ENCODE data around the gene GJC1. TPM values are rescaled to one million over a fixed set of nuclear protein-coding genes. Genes with fewer than 3 reads are reported as not detected.
"Not testable (repeated sequence)": the region's sequence is repeated elsewhere in the genome, so short reads cannot be mapped to it uniquely, and the experiment has no call there.

Gene GJC1
- total RNA-seq, 8 experiments from 2014 or later: 1.4 to 43.0 (median 9.0) TPM

- ATAC-seq (replicated peaks in 6 of 8): no peak
- no peak overlapping the region for H3K27ac ChIP-seq
- whole genome bisulfite sequencing, 10 experiments: 20 to 100% (median 90%) methylated on average over 1 to 3 of the region's 3 CpGs; no CpG with 5 or more reads in 2 of the 10 experiments
- in situ Hi-C loops (cut with MboI; ENCODE audit: low pct_unique_long_range_greater_than_20kb in 2 of 9, low sequenced_read_pairs in 9 of 9, unreplicated experiment in 9 of 9): no loop called here
- peaks cover 6 to 17% of the 10 kb centered on the region in 2 donors for H3K4me1 ChIP-seq (replicated peaks in 1 of 2)
- H3K4me3 ChIP-seq: no peak overlapping the region
Observed at GRCh38 chr17:44840936-44841335, 10.8 kb upstream of the GJC1 start.

DNA sequence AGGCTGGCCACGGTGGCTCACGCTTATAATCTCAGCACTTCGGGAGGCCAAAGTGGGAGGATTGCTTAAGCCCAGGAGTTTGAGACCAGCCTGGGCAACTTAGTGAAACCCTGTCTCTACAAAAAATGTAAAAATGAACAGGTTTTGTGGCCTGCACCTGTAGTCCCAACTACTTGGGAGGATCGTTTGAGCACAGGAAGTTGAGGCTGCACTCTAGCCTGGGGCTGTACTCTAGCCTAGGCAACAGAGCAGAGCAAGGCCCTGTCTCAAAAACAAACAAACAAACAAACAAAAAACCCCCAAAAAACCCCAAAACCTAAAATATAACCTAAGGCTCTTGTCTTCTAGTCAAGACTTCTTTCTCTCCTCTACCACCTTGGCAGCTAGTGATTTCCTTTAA is 10.2 kb upstream of the GJC1 start:
- ATAC-seq (replicated peaks in 6 of 8): no peak
- in situ Hi-C loops (cut with MboI; ENCODE audit: low pct_unique_long_range_greater_than_20kb in 2 of 9, low sequenced_read_pairs in 9 of 9, unreplicated experiment in 9 of 9): no loop called here
- no peak overlapping the region for H3K27ac ChIP-seq
- 33 to 100% (median 89%) methylated on average over 1 to 4 of the region's 4 CpGs; no CpG with 5 or more reads in 4 of the 10 experiments for WGBS, 10 experiments
- H3K4me1 ChIP-seq (replicated peaks in 1 of 2): peaks cover 6 to 17% of the 10 kb centered on the region in 2 donors
- H3K4me3 ChIP-seq: no peak overlapping the region

DNA sequence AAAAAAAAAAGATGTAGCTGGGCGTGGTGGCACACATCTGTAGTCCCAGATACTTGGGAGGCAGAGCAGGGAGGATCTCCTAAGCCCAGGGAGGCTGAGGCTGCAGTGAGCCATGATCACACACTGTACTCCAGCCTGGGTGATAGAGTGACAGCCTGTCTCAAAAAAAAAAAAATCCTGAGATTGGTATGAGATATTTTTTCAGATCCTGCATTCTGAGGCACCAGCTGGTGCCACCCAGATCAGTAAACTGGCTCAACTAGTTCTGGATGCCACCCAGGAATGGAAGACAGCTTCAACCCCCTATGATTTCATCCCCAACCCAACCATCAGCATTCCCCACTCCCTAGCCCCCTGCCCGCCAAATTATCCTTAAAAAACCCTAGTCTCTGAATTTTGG is 7.1 kb upstream of the GJC1 start:
- no peak for ATAC-seq (replicated peaks in 6 of 8)
- Histone ChIP-seq H3K27ac (no peak overlapping the region), H3K4me1 (replicated peaks in 1 of 2) (no peaks in the 10 kb centered on the region), H3K4me3 (no peak overlapping the region)
- 0 to 80% (median 80%) methylated on average over 1 of the region's 2 CpGs; no CpG with 5 or more reads in 7 of the 10 experiments for WGBS, 10 experiments
- in situ Hi-C loops (cut with MboI; ENCODE audit: low pct_unique_long_range_greater_than_20kb in 2 of 9, low sequenced_read_pairs in 9 of 9, unreplicated experiment in 9 of 9): no loop called here

- Histone ChIP-seq H3K4me1 (replicated peaks in 1 of 2) (peaks cover 3 to 6% of the 10 kb centered on the region in 2 donors), H3K27ac (no peak overlapping the region), H3K4me3 (no peak overlapping the region)
- in situ Hi-C loops (cut with MboI; ENCODE audit: low pct_unique_long_range_greater_than_20kb in 2 of 9, low sequenced_read_pairs in 9 of 9, unreplicated experiment in 9 of 9): no loop called here
- WGBS, 10 experiments: 0 to 100% (median 71%) methylated on average over 1 to 3 of the region's 5 CpGs; no CpG with 5 or more reads in 5 of the 10 experiments
- ATAC-seq (replicated peaks in 6 of 8): no peak
Observed at GRCh38 chr17:44832805-44833204, 2.7 kb upstream of the GJC1 start.

DNA sequence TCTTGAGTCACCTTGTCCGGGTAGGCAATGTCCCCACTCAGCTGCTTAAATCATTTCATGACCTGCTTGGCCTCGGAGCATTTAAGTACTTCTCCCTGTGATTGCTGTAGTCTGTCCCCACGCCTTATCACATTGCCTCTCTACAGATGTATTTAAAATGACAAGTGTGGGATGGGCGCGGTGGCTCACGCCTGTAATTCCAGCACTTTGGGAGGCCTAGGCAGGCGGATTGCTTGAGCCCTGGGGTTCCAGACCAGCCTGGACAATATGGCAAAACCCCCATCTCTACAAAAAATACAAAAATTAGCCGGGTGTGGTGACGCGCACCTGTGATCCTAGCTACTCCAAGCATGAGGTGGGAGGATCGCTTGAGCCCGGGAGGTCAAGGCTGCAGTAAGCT is 1.3 kb upstream of the GJC1 start:
- Histone ChIP-seq H3K4me3 (no peak overlapping the region), H3K27ac (no peak overlapping the region), H3K4me1 (replicated peaks in 1 of 2) (peaks cover 3 to 6% of the 10 kb centered on the region in 2 donors)
- 79 to 98% (median 87%) methylated on average over 1 to 12 of the region's 12 CpGs for WGBS, 10 experiments
- in situ Hi-C loops (cut with MboI; ENCODE audit: low pct_unique_long_range_greater_than_20kb in 2 of 9, low sequenced_read_pairs in 9 of 9, unreplicated experiment in 9 of 9): no loop called here
- ATAC-seq (replicated peaks in 6 of 8): no peak

GRCh38 chr17:44830359-44831288 is 537 bp upstream of the GJC1 start:
- no peak overlapping the region for H3K27ac ChIP-seq
- in situ Hi-C loops (cut with MboI; ENCODE audit: low pct_unique_long_range_greater_than_20kb in 2 of 9, low sequenced_read_pairs in 9 of 9, unreplicated experiment in 9 of 9): no loop called here
- peak; percentile 28 to 60 (median 52) for ATAC-seq (replicated peaks in 6 of 8)
- peaks cover 3 to 6% of the 10 kb centered on the region in 2 donors for H3K4me1 ChIP-seq (replicated peaks in 1 of 2)
- peak overlapping the region; percentile 50 to 93 (median 89) for H3K4me3 ChIP-seq
- 3 to 66% (median 27%) methylated on average over 1 to 12 of the region's 58 CpGs; no CpG with 5 or more reads in 2 of the 10 experiments for WGBS, 10 experiments

DNA sequence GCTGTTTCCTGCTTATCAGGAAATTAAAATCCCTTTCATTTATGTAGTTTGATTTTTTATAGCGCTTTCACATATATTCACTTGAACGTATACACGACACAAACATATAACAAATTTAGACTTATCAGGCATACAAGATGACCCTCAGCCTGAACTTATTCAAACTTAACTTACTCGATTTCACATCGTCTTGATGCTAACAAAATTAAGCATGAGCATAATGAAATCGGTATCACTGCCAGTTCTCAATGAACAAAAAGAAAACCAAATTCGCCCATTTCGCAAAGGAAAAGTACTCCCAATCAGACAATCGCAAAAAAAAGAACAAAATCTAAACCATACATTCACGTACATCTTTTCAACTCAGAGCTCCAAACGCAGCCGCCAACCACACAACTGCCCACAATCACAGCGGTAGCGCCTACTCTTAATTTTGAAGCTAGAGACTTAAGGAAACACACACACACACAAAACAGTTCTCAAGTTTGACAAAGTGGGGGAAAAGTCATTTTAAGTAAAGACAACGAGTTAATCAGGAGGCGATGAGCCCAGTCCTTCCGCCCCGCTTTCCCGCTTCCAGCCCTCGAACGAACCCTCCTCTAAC is 1.1 kb downstream of the GJC1 start:
- WGBS, 10 experiments: 0 to 25% (median 1%) methylated on average over 1 to 16 of the region's 21 CpGs
- Histone ChIP-seq H3K4me3 (peak overlapping the region; percentile 50 to 93 (median 89)), H3K4me1 (replicated peaks in 1 of 2) (peaks cover 3 to 6% of the 10 kb centered on the region in 2 donors), H3K27ac (no peak overlapping the region)
- in situ Hi-C loops (cut with MboI; ENCODE audit: low pct_unique_long_range_greater_than_20kb in 2 of 9, low sequenced_read_pairs in 9 of 9, unreplicated experiment in 9 of 9): no loop called here
- ATAC-seq (replicated peaks in 6 of 8): peak in 7 of 8 experiments; percentile 1 to 29 (median 12)

GRCh38 chr17:44827863-44828262 is 2.2 kb downstream of the GJC1 start:
- no peak for ATAC-seq (replicated peaks in 6 of 8)
- 0 to 100% (median 60%) methylated on average over 1 of the region's 1 CpG; no CpG with 5 or more reads in 1 of the 10 experiments for WGBS, 10 experiments
- Histone ChIP-seq H3K4me3 (peak overlapping the region in 1 of 5 donors; percentile 89), H3K27ac (no peak overlapping the region), H3K4me1 (replicated peaks in 1 of 2) (peaks cover 3 to 6% of the 10 kb centered on the region in 2 donors)
- in situ Hi-C loops (cut with MboI; ENCODE audit: low pct_unique_long_range_greater_than_20kb in 2 of 9, low sequenced_read_pairs in 9 of 9, unreplicated experiment in 9 of 9): no loop called here

GRCh38 chr17:44826123-44826790 is 3.8 kb downstream of the GJC1 start:
- in situ Hi-C loops (cut with MboI; ENCODE audit: low pct_unique_long_range_greater_than_20kb in 2 of 9, low sequenced_read_pairs in 9 of 9, unreplicated experiment in 9 of 9): no loop called here
- Histone ChIP-seq H3K27ac (no peak overlapping the region), H3K4me3 (no peak overlapping the region), H3K4me1 (replicated peaks in 1 of 2) (peaks cover 3 to 6% of the 10 kb centered on the region in 2 donors)
- ATAC-seq (replicated peaks in 6 of 8): no peak
- WGBS, 10 experiments: 66 to 100% (median 94%) methylated on average over 1 to 10 of the region's 15 CpGs; no CpG with 5 or more reads in 1 of the 10 experiments

GRCh38 chr17:44825236-44825635 is 4.9 kb downstream of the GJC1 start:
- ATAC-seq (replicated peaks in 6 of 8); in situ Hi-C loops (cut with MboI; ENCODE audit: low pct_unique_long_range_greater_than_20kb in 2 of 9, low sequenced_read_pairs in 9 of 9, unreplicated experiment in 9 of 9); H3K4me1 ChIP-seq (replicated peaks in 1 of 2); H3K27ac ChIP-seq; H3K4me3 ChIP-seq: not testable (repeated sequence)
- 60 to 100% (median 96%) methylated on average over 1 to 7 of the region's 9 CpGs; no CpG with 5 or more reads in 1 of the 10 experiments for WGBS, 10 experiments

- WGBS, 10 experiments: 0 to 47% (median 29%) methylated on average over 2 to 7 of the region's 7 CpGs
- Histone ChIP-seq H3K4me1 (replicated peaks in 1 of 2) (no peaks in the 10 kb centered on the region), H3K27ac (no peak overlapping the region), H3K4me3 (no peak overlapping the region)
- peak; percentile 72 to 100 (median 99) for ATAC-seq (replicated peaks in 6 of 8)
- in situ Hi-C loops (cut with MboI; ENCODE audit: low pct_unique_long_range_greater_than_20kb in 2 of 9, low sequenced_read_pairs in 9 of 9, unreplicated experiment in 9 of 9): no loop called here
Observed at GRCh38 chr17:44820631-44821212, 9.4 kb downstream of the GJC1 start.

GRCh38 chr17:44818508-44818907 is 11.6 kb downstream of the GJC1 start:
- in situ Hi-C loops (cut with MboI; ENCODE audit: low pct_unique_long_range_greater_than_20kb in 2 of 9, low sequenced_read_pairs in 9 of 9, unreplicated experiment in 9 of 9); H3K27ac ChIP-seq; ATAC-seq (replicated peaks in 6 of 8); H3K4me1 ChIP-seq (replicated peaks in 1 of 2); H3K4me3 ChIP-seq: not testable (repeated sequence)
- 80 to 100% (median 92%) methylated on average over 1 to 3 of the region's 6 CpGs; no CpG with 5 or more reads in 3 of the 10 experiments for WGBS, 10 experiments
